Muscle of back (tissue), 11 donors: ENCODE measurements around the gene EDA. TPM values are rescaled to one million over a fixed set of nuclear protein-coding genes. Genes with fewer than 3 reads are reported as not detected.

Experiments
- DNase-seq, 3 donors: peaks; one replicate each; pipeline versions ENCODE4 v3.0.0 to v3.0.0-alpha.2; 2013
- polyA plus RNA-seq, 10 donors: library from polyadenylated mRNA; unstranded; fragments of 120-200 nt; gene quantifications; one replicate each; pipeline ENCODE4 v1.2.1, GENCODE V29; 2013; ENCODE audit not compliant: insufficient read length in 10 of 10

Gene EDA
- polyA plus RNA-seq, 10 donors = 18.8 to 29.0 (median 22.5) TPM

DNA sequence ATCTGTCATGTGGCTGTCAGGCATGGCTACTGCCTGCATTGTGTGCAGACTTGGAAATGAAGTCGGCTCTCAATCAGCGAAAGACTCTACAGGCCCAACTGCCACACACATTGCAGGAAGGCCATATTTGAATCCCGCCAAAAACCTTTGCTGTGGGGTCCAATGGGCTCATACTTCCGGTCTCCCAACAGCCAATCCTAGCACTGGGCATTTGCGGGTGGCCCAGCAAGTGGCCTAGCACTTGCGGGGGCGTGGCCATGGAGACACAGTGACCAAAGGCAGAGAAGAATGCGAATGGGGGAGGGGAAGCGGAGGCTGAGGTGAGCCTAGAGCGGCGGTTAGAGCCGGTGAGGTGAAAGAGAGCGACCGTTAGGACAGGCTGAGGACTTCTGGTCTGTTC, 446.2 kb downstream of the EDA start, which contains the start of gene OTUD6A:
TSS of gene OTUD6A (plus strand) at position 382 of the 400 bp plus-strand sequence. CDS start 68 bp downstream, outside the sequence.
- no peak for DNase-seq

DNA sequence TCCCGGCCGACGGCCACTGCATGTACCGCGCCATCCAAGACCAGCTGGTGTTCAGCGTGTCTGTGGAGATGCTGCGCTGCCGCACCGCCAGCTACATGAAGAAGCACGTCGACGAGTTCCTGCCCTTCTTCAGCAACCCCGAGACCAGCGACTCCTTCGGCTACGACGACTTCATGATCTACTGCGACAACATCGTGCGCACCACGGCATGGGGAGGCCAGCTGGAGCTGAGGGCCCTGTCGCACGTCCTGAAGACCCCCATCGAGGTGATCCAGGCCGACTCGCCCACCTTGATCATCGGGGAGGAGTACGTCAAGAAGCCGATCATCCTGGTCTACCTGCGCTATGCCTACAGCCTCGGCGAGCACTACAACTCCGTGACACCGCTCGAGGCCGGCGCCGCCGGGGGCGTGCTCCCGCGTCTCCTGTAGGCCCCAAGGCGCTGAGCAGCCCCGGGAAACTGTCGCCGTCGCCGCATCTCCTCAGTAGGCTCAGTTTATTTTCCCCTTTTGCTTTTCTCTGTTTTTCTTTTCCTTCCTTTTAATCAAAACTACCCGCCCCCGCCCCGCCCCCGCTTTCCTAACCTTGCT, 447.1 kb downstream of the EDA start:
- no peak for DNase-seq

DNA sequence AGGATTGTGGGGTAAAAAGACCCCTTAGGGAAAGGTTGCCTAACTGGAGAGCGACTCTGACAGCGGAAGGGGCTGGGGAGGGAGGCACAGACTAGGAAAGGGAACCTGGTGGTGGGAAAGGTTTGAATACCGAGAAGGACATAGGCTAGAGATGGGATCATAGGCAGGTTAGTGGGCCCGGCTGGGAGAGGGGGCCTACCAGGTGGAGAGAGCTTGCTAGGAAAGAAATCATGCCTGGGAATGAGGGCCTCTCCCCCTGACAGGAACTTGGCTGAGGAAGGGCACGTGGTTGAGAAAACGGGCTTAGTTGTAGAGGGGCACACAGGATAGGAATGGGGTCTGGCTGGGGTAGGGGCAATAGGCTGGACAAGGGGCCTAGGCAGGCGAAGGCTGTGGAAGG, 450.7 kb downstream of the EDA start:
- DNase-seq = no peak

DNA sequence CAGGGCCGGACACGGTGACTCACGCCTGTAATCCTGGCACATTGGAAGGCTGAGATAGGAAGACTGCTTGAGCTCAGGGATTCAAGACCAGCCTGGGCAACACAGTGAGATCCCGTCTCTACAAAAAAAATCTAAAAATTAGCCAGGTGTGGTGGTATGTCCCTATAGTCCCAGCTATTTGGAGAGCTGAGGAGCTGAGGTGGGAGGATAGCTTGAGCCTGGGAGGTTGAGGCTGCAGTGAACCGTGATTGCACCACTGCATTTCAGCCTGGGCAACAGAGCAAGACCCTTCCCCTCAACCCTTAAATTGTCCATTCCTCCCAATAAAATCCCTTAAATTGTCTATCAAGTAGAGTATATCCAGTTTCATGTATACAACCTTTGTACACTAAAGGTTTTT, 463.4 kb downstream of the EDA start:
- no peak for DNase-seq

- DNase-seq = no peak
Measured at GRCh38 chrX:70079870-70080269, 464.0 kb downstream of the EDA start.

- no peak for DNase-seq
Measured at GRCh38 chrX:70082723-70083122, 466.8 kb downstream of the EDA start.

DNA sequence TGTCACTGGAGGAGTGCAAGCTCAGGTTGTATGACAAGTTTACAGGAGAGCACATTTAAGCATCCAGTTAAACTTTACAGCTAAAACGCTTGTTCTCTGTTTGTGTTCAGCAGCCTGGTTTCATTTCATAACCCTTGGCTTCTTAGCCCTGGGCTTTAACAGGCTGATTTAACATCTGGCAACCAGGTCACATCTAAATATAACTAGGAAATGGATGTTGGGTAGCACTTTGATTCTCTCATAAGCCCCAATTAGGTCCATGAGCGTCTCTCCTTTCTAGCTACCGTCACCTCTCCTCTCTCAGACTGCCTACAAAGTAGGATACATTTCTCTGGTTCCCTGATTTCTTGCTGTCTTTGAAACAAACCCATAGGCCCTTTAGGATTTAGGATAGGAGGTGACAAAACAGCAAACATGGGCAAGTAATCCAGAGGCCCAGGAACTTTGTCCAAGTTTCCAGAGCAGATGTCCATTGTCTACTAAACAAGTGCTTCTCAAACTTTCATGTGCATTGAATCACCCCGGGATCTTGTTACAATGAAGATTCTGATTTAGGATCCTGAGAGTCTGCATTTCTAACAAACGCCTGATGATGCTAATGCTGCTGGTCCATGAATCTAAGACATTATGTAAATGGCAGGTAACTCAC, 468.8 kb downstream of the EDA start:
- DNase-seq = peak in 1 of 3 donors; percentile 28

- DNase-seq = peak in 2 of 3 donors; percentile 22 to 24
Measured at GRCh38 chrX:70087857-70088630, 472.1 kb downstream of the EDA start.

GRCh38 chrX:70088751-70089150, 472.8 kb downstream of the EDA start:
- DNase-seq = no peak

Other genes with a start within 250 kb of the EDA start
- 1 to 10 TPM in 5 of 10 donors, under 1 TPM in 5; 0.34 to 1.3 (median 0.91) TPM for gene NALF2, start 111.8 kb upstream of the EDA start, polyA plus RNA-seq